HUDEP-2 (cell line): ENCODE results near the gene UNC5B.

Experiments used
- DNase-seq, 76 experiments: peaks; one replicate each; lab custom pipeline; 2025; ENCODE audit not compliant: unreplicated experiment in 76 of 76; lab: John Stamatoyannopoulos, UW

The UNC5B gene

DNA sequence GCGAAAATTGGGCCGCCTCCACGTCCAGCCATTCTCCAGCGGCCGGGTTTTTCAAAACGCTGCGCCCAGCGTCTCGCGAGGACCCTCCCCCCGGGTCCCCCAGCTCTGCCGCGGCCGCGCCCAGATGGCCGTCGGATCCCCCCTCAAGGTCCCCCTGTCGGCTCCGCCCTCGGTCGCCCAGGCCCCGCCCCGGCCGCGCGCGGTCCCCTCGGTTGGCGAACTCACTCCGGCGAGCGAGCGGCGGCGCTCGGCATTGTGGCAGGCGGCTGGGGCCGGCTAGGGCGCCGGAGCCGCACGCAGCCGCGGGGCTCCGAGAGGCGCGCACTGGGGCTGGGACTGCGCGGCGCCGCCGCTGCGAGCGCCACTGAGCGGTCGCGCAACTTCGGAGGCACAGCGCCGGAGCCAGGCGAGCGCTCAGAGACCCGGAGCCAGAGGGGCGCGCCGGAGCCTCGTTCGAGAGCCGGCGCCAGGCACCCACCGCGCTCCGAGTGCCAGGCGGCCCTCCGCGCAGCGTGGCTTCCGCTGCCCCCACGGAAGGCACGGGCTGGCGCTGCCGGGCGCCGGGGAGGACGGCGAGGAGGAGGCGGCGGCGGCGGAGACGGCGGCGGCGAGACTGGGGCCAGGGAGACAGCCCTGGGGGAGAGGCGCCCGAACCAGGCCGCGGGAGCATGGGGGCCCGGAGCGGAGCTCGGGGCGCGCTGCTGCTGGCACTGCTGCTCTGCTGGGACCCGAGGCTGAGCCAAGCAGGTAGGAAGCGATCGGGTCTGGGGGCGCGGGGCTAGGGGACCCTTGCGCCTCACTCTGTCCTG is at the start of gene UNC5B:
UNC5B (plus strand) TSS at position 253 of the 809 bp plus-strand sequence; CDS start at position 669, 416 bp downstream.
- DNase-seq, result peak in 3 of 76 experiments; percentile 2 to 11 (median 2)

DNA sequence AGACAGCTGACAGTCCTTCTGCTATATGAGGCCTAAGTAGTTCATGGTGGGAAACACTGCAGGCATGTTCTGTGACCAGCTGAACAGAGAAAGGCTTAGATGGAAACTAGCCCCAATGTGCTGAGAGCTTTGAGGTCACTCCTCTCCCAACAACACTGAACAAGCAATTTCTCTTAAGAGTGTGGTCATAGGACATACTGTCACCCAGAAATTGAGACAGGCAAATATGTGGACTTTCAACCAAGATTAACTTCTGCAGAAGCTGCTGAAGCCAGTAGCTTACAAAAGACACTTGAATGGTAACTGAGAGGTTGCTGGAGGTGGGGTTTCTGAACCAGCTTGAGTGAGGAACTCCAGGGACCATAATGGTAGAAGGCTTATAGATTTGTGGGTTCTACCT is 38.9 kb upstream of the UNC5B start:
- no peak for DNase-seq

DNA sequence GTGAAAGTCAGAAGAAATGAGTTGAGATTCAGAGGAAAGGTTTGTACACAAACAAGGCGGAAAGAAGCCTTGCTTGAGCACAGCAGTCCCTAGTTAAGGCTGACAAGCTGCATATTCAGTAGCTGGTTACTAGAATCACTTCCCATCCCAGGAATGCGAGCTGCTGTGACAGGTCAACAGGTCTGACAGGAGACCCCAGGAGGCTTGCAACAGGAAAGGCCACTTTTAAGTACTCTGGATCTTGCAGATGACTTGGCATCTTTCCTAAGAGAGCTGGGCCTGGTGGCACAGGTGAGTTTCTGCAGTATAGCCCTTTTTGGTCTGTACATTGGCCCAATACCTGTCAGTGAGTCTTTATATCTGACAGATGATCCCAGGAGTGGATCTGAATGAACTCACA is 35.7 kb upstream of the UNC5B start:
- no peak for DNase-seq

DNA sequence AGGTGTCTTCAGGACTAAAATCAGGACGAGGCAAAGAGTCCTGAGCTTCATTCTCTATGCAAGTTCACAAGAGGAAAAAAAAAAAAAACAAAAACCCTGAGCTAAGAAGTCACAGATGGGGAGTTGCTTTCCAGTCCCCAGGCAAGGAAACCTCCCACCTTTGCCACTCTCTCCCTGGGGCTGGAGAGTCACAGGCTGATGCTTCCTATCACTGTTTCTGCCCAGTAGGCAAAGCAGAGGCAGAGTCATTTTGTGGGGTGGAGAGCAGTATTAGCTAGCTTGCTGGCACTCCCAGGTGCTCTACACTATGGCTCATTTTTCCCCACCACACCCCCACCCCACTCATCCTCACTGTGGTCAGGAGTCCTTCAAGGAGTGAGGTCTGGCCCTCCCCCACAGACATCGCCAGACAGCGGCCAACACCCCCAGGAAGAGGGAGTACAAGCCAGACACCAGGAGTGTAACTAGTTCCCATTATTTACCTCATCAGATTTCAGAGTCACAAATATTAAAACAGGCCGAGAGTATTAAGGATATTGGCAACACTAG is 34.6 kb upstream of the UNC5B start:
- DNase-seq, result no peak

DNA sequence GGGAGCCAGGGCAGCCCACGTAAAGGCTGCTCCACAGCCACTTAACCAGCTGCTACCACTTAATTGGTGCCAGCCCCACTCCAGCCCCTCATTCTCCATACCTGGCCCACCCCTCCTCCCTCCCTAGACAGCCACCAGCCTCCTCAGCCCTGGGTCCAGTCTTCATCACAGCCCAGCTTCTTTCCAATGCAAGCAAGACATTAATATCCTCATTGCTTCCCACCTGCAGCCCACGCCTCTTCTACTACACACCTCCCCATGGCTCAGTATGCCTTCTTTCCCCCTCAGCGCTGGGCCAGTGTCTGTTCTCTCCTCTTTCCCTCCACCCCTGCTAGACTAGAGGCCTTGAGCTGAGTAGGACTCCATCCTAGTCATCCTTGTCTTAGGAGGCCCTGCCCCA is 33.5 kb upstream of the UNC5B start:
- DNase-seq, result no peak

DNA sequence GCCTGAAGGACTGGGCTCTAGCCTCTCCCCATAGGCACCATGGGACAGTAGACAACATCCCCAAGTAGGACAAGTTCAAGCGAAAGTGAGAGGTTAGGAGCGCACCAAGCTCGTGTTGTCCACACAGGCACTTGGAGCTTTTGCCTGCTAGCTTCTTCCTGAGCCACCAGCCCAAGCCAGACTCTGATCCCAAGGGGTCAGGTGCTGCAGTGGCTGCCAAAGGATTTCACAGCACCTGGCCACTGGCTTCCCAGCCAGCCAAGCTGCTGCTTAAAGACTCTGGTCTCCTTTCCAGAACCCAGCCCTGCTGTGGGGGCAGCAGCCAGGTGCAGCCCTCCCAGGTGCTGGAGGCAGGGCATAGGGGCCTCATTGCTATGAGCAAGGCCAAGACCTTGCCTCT is 33.0 kb upstream of the UNC5B start:
- no peak for DNase-seq

DNA sequence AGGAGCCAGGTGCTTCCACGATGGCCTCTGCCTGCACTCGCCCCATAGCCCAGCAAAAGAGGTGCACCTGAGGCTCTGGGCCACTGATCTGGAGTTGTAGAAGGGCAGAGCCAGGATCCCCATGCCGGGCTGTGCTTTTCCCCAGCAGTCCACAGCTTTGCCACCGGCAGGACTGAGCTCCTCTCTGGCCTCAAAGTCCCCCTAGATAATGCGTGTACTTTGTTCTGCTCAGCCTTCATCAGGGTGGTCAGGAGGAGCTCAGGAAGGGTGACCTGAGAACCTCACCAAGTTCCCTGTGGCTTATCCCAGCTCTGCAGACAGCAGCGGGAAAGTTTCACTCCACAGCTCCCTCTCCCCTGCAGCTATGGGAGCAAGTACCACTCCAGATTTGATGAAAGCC is 27.9 kb upstream of the UNC5B start:
- no peak for DNase-seq

DNA sequence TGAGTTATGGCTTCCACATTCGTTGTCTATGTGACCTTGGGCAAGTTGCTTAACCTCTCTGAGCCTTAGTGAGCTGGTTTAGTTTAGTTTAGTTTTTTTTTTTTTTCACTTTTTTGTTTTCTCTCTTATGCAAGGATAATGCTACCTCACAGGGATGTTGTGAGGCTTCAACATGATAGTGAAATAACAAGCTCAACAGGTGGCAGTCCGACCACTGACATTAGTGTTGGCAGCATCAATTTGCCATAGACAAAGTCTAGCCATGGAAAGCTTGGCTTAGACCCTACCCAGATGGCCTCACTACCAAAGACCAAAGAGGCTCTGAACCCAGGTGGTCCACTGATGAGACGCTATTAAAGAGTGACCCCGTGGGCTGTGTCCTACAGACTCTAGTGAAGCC is 27.2 kb upstream of the UNC5B start:
- DNase-seq, result no peak

DNA sequence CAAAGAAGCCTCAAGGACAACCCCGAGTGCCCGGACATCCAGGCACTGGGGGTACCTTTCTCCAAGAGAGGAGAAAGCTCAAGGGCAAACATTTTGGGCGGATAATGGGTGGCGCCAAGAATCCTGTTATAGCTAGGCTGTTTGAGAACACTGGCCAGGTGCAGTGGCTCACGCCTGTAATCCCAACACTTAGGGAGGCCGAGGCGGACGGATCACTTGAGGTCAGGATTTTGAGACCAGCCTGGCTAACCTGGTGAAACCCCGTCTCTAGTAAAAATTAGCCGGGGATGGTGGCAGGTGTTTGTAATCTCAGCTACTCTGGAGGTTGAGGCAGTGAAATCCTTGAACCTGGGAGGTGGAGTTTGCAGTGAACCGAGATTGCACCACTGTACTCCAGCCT is 25.2 kb upstream of the UNC5B start:
- no peak for DNase-seq

DNA sequence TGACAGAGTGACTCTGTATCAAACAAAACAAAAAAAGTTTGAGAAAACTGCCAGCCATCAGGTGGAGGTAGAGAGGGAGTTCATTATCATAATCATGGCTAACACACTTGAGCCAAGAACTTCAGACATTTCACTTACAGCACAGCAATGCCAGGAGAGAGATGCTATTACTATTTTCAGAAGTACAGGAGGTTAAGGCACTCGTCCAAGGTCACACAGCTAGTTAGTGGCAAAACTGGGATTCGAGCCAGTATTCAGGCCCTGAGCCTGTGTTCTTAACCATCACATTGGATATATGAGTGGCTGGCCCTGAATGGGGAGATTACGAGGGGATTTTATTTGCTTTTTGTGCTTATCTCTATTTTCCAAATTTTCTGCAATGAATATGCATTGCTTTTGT is 24.8 kb upstream of the UNC5B start:
- no peak for DNase-seq

DNA sequence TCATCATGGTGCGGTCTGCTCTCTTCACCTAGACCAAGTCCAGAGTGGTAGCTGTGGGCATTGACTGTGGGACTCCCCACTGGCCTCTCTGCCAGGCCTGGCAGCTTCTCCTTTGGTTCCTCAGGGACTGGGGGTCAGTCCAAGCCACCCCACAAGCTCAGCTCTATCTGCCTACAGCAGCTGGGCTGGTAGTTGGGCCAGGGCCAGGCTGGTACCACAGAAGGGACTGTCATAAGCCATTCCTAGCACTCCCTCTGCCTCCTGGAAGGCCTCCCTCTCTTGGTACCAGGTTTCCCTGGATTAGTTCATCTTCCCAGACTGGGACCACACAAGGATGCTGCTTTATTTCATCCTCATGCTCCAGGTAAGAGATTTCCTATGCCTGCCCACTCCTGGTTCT is 24.2 kb upstream of the UNC5B start:
- DNase-seq, result no peak

DNA sequence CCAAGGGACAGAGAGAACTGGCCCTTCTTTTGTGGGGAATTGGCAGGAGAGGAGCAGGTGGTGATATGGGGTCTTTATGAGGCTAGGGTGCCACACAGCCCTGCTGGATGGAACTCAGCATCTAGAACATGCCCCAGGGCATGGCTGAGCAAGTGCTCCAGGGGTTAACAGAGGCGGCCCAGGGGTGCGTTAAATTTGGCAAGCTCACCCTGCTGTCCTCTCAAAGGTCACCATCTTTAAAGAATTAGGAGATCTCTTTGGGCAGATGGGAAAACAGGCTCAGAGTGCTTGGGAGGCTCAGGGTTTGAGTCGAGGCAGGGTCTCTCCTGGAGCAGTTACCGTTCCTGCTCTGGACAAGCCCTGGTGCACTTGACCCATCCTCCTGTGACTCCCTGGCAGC is 21.4 kb upstream of the UNC5B start:
- no peak for DNase-seq

DNA sequence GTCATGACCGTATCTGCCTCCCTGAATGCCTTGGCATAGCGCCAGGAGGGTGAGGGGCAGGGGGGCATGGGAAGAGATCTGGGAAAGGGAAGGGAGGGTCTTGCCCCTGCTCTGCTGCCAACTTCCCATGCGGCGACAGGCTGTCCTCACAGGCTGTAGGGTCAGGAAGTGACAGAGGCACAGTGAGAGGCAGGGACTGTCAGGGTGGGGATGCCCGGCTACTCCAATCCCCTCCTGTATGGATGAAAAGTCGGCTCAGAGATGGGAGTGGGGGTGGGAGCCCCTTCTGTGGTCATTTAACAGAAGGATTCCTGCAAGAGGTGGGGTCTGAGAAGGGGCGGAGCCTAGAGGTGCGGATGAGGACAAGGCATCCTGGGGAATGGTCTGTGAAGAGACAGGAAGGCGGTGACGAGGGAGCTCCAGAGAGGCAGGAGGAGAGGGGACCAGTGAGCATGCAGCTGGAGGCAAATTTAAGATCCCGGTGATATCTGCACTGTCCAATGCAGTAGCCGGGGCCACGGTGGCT is 20.8 kb upstream of the UNC5B start:
- DNase-seq, result no peak

DNA sequence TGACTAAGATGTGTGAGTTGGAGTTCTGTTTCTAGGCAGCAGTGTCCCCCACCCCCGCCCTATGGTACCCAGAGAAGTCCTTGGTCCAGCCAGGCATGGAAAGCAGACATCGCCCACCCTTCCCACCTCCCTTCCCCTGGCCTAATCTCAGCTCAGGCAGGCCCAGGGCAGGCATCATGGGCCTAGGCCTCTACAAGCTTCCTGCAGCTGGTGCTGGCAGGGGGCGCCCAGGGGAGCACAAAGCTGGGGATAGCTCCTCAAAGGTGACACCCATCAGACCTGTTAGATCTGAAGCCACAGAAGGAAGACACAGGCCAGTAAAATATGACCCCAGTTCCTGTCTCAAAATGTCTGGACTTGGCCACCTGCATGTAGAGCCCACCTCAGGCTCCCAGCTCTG is 18.9 kb upstream of the UNC5B start:
- DNase-seq, result no peak

DNA sequence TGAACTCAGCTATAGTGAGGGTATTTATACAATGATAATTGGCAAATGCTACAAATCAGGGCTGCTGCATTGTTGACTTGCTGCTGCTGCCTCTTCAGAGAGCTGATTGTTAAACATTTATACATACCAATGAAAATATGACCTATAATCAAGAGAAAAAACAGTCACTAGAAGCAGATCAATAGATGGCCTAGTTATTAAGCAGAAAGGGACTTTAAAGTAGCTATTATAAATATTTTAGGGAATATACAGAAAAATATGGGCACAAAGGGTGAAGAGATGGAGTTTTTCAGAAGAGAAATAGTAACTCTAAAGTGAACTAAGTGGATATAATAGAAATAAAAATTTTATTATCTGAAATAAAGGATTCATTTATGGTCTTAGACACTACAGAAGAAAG is 14.4 kb upstream of the UNC5B start:
- no peak for DNase-seq

DNA sequence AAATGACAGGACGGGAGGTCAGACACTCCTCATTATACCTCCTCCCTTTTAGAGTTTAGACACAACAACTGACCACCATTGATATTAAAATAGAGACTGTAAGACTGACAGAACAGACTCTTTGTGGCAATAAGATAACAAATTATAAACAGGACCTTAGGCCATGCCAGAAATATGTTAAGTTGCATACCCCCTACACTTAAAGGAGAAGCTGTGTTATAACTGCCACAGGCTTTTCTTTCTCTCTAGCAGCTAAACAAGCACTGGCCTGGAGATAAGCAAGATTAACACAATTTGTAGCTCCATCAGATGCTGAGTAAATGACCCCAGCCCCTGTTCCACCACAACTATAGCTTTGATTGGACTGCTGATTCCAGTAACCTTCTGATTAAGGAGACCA is 10.5 kb upstream of the UNC5B start:
- DNase-seq, result no peak

DNA sequence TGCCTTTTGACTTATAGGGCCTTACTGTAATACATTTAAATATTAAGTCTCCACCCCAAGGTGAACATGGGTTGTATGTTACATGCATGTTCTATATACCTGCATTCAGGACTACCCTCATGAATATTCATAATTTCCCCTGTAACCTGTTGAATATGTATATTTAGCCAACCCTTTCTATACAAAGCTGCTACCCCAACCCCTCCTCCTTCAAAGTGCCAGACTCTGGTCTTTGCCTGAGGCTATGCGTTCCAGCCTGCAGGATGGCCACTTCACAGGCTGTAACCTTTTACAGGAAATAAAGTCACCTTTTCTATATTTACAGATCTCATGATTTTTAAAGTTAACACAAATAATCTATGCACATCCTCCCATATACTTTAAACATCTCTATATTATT is 10.1 kb upstream of the UNC5B start:
- DNase-seq, result no peak

DNA sequence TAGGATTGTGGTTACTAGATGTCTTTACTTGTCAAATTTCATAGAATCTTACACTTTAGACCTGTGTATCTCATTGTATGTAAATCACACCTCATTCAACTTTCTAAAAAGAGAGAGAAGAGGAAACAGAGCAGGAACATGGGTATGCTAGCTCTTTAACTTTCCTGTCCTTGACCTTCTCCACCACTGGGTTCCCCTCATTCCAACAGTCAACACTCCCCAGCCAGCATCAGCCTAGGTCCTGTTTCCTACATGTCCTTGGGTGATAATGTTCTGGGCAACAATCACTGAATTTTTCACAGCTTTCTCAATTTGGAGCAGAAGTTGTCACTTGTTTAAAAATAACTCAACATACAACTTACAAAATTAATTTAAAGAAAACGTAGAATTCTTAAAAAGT is 9.2 kb upstream of the UNC5B start:
- DNase-seq, result no peak

DNA sequence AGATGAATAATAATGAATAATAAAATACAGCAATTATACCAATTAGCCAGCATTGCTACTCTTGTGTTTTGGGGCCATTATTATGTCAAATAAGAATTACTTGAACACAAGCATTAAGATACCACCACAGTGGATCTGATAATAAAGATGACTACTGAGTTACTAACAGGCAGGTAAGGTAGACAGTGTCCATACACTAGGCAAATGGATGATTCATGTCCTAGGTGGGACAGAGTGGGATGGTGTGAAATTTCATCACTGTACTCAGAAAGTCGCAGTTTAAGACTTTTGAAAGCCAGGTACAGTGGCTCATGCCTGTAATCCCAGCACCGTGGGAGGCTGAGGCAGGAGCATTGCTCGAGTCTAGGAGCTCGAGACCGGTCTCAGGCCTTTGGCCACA is 8.7 kb upstream of the UNC5B start:
- DNase-seq, result no peak

DNA sequence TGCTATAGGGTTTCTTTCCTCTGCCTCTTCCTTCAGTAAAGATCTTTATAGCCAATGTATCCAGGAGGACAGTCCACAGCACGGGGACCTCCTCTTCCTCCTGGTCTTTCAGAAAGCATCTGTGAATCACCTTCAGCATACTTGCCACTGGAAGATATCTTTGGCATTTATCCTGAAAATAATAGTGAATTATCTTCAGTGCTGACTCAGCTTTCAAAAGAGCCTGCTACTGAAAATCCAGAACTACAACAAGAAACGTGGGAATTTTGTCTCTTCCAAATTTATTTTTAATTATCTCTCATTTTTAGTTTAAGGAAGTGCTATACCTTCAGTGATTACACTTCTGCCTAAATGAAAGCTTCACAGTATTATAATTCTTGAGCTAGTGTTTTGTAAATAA is 7.6 kb upstream of the UNC5B start:
- DNase-seq, result no peak

DNA sequence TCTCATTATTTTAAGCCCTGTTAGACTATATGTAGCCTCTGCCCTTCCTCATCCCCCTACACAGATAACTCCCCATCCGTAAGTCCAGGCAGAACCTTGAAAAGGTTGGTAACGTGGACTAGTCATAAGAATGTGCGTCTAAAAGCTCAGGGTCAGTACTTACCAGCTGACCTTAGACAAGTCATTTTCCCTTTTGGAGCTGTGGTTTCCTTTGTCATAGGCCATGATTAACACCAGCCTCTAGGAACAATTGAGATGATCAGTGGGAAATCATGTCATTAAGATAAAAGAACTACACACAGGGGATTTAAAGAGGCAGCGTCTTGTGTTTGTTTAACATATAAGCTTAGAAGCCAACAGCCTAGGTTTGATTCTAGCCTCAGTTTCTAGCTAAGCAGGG is 6.9 kb upstream of the UNC5B start:
- no peak for DNase-seq

DNA sequence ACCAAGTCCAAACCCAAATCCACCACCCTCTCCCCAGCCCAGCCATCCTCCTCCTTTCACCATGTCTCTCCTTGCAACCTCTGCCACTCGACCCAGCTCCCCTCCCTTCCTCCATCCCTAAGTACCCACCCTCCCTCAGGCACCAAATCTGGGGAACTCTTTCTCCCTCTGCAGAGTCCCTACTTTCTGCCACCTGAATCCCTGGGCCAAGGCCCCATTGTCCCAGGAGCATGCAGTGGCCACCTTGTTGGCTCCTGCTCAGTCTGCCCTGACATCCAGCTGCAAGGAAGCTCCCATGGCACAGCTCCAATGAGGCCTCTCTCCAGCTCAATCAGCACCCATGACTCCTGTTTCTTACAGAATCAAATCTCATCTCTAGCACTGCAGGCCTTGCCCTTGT is 5.5 kb upstream of the UNC5B start:
- no peak for DNase-seq
